Measurements from ENCODE around the gene ABCC6.
"Not testable (repeated sequence)": the region's sequence is repeated elsewhere in the genome, so short reads cannot be mapped to it uniquely, and the experiment has no call there.

ABCC6 gene

DNA sequence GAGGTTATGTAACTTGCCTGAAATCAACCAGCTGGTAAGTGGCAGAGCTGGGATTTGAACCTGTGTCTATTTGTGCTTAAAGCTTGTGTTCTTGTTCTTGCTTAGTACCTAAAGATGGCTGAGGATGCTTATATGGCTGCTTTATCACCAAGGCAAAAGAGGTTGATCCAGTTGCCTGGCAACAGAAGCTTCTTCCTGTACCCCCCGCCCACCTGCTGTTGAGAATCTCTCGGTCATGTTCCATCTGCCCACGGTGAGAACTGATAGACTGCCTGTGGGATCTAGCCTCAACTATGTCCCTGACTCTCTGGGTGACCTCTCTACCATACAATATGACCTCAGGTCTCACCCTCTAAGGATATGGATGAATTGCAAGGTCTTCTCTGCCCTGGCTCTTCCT is 60.7 kb downstream of the ABCC6 start:
- Histone ChIP-seq H3K4me3 (replicated peaks; ENCODE audit: insufficient read depth, low read length) (no peak overlapping the region), H3K27me3 (ENCODE audit: insufficient read depth, poor library complexity, severe bottlenecking) (no peaks in the 10 kb centered on the region), H3K27ac (replicated peaks) (no peak overlapping the region)
- no peak for TF ChIP-seq GABPA (IDR thresholded peaks at IDR 0.05; ENCODE audit: low read depth)
- TF ChIP-seq, protein P1, sequence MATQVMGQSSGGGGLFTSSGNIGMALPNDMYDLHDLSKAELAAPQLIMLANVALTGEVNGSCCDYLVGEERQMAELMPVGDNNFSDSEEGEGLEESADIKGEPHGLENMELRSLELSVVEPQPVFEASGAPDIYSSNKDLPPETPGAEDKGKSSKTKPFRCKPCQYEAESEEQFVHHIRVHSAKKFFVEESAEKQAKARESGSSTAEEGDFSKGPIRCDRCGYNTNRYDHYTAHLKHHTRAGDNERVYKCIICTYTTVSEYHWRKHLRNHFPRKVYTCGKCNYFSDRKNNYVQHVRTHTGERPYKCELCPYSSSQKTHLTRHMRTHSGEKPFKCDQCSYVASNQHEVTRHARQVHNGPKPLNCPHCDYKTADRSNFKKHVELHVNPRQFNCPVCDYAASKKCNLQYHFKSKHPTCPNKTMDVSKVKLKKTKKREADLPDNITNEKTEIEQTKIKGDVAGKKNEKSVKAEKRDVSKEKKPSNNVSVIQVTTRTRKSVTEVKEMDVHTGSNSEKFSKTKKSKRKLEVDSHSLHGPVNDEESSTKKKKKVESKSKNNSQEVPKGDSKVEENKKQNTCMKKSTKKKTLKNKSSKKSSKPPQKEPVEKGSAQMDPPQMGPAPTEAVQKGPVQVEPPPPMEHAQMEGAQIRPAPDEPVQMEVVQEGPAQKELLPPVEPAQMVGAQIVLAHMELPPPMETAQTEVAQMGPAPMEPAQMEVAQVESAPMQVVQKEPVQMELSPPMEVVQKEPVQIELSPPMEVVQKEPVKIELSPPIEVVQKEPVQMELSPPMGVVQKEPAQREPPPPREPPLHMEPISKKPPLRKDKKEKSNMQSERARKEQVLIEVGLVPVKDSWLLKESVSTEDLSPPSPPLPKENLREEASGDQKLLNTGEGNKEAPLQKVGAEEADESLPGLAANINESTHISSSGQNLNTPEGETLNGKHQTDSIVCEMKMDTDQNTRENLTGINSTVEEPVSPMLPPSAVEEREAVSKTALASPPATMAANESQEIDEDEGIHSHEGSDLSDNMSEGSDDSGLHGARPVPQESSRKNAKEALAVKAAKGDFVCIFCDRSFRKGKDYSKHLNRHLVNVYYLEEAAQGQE (IDR thresholded peaks at IDR 0.05; ENCODE audit: insufficient replicate concordance, low read depth): no peak
- TF ChIP-seq SPI1 (IDR thresholded peaks at IDR 0.05; ENCODE audit: borderline replicate concordance, low read depth): no peak
- no peak for TF ChIP-seq CTCF (IDR thresholded peaks at IDR 0.05; ENCODE audit: insufficient read depth, low read length)
- TF ChIP-seq POLR2AphosphoS5 (IDR thresholded peaks at IDR 0.05; ENCODE audit: low read depth): no peak
- DNase-seq (ENCODE audit: low read depth in 1 of 2, low spot score in 1 of 2): no peak

DNA sequence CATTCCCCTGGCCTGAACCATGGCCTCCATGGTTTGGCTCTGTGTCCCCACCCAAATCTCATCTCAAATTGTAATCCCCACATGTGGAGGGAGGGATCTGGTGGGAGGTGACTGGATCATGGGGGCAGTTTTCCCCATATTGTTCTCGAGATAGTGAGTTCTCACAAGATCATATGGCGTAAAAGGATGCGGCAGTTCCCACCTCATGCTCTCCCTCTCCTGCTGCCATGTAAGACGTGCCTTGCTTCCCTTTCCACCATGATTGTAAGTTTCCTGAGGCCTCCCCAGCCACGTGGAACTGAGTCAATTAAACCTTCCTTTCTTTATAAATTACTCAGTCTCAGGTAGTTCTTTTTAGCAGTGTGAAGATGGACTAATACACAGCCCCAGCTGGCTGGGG is 61.5 kb downstream of the ABCC6 start:
- not testable (repeated sequence) for H3K4me3 ChIP-seq (replicated peaks; ENCODE audit: insufficient read depth, low read length)

GRCh38 chr16:16161319-16161718 is 62.0 kb downstream of the ABCC6 start:
- H3K27me3 ChIP-seq (ENCODE audit: insufficient read depth, poor library complexity, severe bottlenecking): no peaks in the 10 kb centered on the region
- TF ChIP-seq POLR2AphosphoS5 (IDR thresholded peaks at IDR 0.05; ENCODE audit: low read depth): no peak
- no peak for TF ChIP-seq SPI1 (IDR thresholded peaks at IDR 0.05; ENCODE audit: borderline replicate concordance, low read depth)
- TF ChIP-seq CTCF (IDR thresholded peaks at IDR 0.05; ENCODE audit: insufficient read depth, low read length): no peak
- TF ChIP-seq GABPA (IDR thresholded peaks at IDR 0.05; ENCODE audit: low read depth): no peak
- TF ChIP-seq, protein P1 (IDR thresholded peaks at IDR 0.05; ENCODE audit: insufficient replicate concordance, low read depth): no peak
- no peak for DNase-seq (ENCODE audit: low read depth in 1 of 2, low spot score in 1 of 2)
- no peak overlapping the region for H3K4me3 ChIP-seq (replicated peaks; ENCODE audit: insufficient read depth, low read length)
- no peak overlapping the region for H3K27ac ChIP-seq (replicated peaks)

More for the DNA sequence above, 61.5 kb downstream of the ABCC6 start:
- DNase-seq (ENCODE audit: low read depth in 1 of 2, low spot score in 1 of 2); H3K27me3 ChIP-seq (ENCODE audit: insufficient read depth, poor library complexity, severe bottlenecking); H3K27ac ChIP-seq (replicated peaks): not testable (repeated sequence)

DNA sequence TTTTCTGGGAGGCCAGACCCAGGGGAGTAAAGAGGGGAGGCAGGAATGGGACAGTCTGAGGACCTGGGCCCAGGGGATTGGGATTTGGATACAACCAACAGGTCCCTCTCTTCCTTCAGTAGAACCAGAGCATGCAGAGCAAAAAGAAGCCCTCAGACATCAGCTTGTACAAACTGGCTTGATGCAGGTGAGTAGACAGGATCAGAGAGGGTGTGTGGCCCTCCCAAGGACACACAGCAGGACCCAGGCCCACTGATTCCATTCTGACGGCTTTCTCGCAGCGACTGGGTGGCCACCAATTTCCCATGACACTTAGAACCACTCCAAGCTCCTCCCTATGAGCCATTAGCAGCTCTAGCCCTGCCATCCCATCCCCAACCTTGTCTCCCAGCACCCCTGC is 63.6 kb downstream of the ABCC6 start:
- no peak overlapping the region for H3K4me3 ChIP-seq (replicated peaks; ENCODE audit: insufficient read depth, low read length)
- TF ChIP-seq, protein P1 (IDR thresholded peaks at IDR 0.05; ENCODE audit: insufficient replicate concordance, low read depth): no peak
- no peak for TF ChIP-seq SPI1 (IDR thresholded peaks at IDR 0.05; ENCODE audit: borderline replicate concordance, low read depth)
- no peak for TF ChIP-seq CTCF (IDR thresholded peaks at IDR 0.05; ENCODE audit: insufficient read depth, low read length)
- TF ChIP-seq GABPA (IDR thresholded peaks at IDR 0.05; ENCODE audit: low read depth): no peak
- TF ChIP-seq POLR2AphosphoS5 (IDR thresholded peaks at IDR 0.05; ENCODE audit: low read depth): no peak
- DNase-seq (ENCODE audit: low read depth in 1 of 2, low spot score in 1 of 2): no peak
- no peak overlapping the region for H3K27ac ChIP-seq (replicated peaks)
- no peaks in the 10 kb centered on the region for H3K27me3 ChIP-seq (ENCODE audit: insufficient read depth, poor library complexity, severe bottlenecking)
